Esophagus (tissue), 2 donors: ENCODE data around the gene SMAD7. TPM values are rescaled to one million over a fixed set of nuclear protein-coding genes. Genes with fewer than 3 reads are reported as not detected.

Source experiments
- H3K27ac ChIP-seq, 2 donors: one replicate each; pipeline ENCODE4 v1.5.1; 2013; ENCODE audit warnings: low read depth in 2 of 2, mild to moderate bottlenecking in 2 of 2, inconsistent platforms in 1 of 2, low read length in 1 of 2, moderate library complexity in 1 of 2
- H3K27me3 ChIP-seq, 2 donors: one replicate each; pipeline ENCODE4 v1.6.1; 2013; ENCODE audit warnings: low read length in 2 of 2, control low read depth in 1 of 2, mild to moderate bottlenecking in 1 of 2; ENCODE audit not compliant: insufficient read depth in 2 of 2, control insufficient read depth in 1 of 2
- H3K36me3 ChIP-seq, 2 donors: one replicate each; pipeline ENCODE4 v1.6.1; 2013; ENCODE audit warnings: low read length in 1 of 2; ENCODE audit not compliant: control insufficient read depth in 2 of 2, insufficient read depth in 2 of 2
- H3K4me1 ChIP-seq, 2 donors: one replicate each; pipeline ENCODE4 v1.6.1; 2013; ENCODE audit warnings: low read length in 1 of 2; ENCODE audit not compliant: control insufficient read depth in 2 of 2, insufficient read depth in 2 of 2
- H3K4me3 ChIP-seq, 2 donors: one replicate each; pipeline ENCODE4 v1.5.1; 2013; ENCODE audit warnings: low read length in 2 of 2, mild to moderate bottlenecking in 2 of 2, low read depth in 1 of 2, moderate library complexity in 1 of 2
- H3K9me3 ChIP-seq, 2 donors: one replicate each; pipeline ENCODE4 v1.6.1; 2013; ENCODE audit warnings: mild to moderate bottlenecking in 2 of 2, low read depth in 1 of 2, low read length in 1 of 2, moderate library complexity in 1 of 2; ENCODE audit not compliant: control insufficient read depth in 2 of 2, insufficient read depth in 1 of 2
- WGBS, 2 donors: extraction: QIAGEN DNeasy Blood & Tissue Kit; methylation state at CpG; one replicate each; pipeline ENCODE4 v1.1.7; 2013; 5-methylcytosine and 5-hydroxymethylcytosine counted together
- polyA plus RNA-seq, 2 donors: library from polyadenylated mRNA; stranded (reverse); fragments of 200-250 nt; gene quantifications; one replicate each; pipeline ENCODE4 v1.2.3, GENCODE V29; 2013
- donor health status: healthy with polysubstance abuse.
- donor health status: Bipolar disorder and iron deficiency.

Gene SMAD7
- polyA plus RNA-seq, 2 donors: 3.5 to 4.4 TPM

- Histone ChIP-seq H3K27me3 (no peaks in the 10 kb centered on the region), H3K4me1 (peaks cover 5 to 18% of the 10 kb centered on the region in 2 donors), H3K4me3 (no peak overlapping the region), H3K27ac (peak overlapping the region in 1 of 2 donors; percentile 27), H3K36me3 (no peaks in the 10 kb centered on the region), H3K9me3 (peaks cover 0 to 2% of the 10 kb centered on the region in 2 donors)
- 67 to 72% methylated on average over 25 of the region's 25 CpGs for WGBS, 2 donors
Observed at GRCh38 chr18:48893608-48894600, 56.9 kb downstream of the SMAD7 start.

- no peaks in the 10 kb centered on the region for H3K27me3 ChIP-seq
- peaks cover 5 to 18% of the 10 kb centered on the region in 2 donors for H3K4me1 ChIP-seq
- peaks cover 0 to 2% of the 10 kb centered on the region in 2 donors for H3K9me3 ChIP-seq
- no peak overlapping the region for H3K4me3 ChIP-seq
- no peaks in the 10 kb centered on the region for H3K36me3 ChIP-seq
- WGBS, 2 donors: 51 to 64% methylated on average over 14 of the region's 14 CpGs
- peak overlapping the region in 1 of 2 donors; percentile 29 for H3K27ac ChIP-seq
Observed at GRCh38 chr18:48893061-48893607, 57.6 kb downstream of the SMAD7 start.

- Histone ChIP-seq H3K9me3 (peaks cover 0 to 2% of the 10 kb centered on the region in 2 donors), H3K36me3 (no peaks in the 10 kb centered on the region), H3K4me1 (peaks cover 5 to 18% of the 10 kb centered on the region in 2 donors), H3K27ac (peak overlapping the region in 1 of 2 donors; percentile 29), H3K4me3 (no peak overlapping the region), H3K27me3 (no peaks in the 10 kb centered on the region)
- WGBS, 2 donors: 59 to 64% methylated on average over 22 of the region's 22 CpGs
Observed at GRCh38 chr18:48892146-48892855, 58.5 kb downstream of the SMAD7 start.

GRCh38 chr18:48891721-48892120 is 59.0 kb downstream of the SMAD7 start:
- Histone ChIP-seq H3K4me1 (peaks cover 5 to 18% of the 10 kb centered on the region in 2 donors), H3K27me3 (no peaks in the 10 kb centered on the region), H3K9me3 (peaks cover 0 to 2% of the 10 kb centered on the region in 2 donors), H3K4me3 (no peak overlapping the region), H3K27ac (no peak overlapping the region), H3K36me3 (no peaks in the 10 kb centered on the region)
- 88 to 91% methylated on average over 4 of the region's 4 CpGs for WGBS, 2 donors

GRCh38 chr18:48889981-48890762 is 60.6 kb downstream of the SMAD7 start:
- H3K27ac ChIP-seq: no peak overlapping the region
- WGBS, 2 donors: 96 to 97% methylated on average over 13 of the region's 13 CpGs
- H3K4me1 ChIP-seq: peaks cover 5 to 18% of the 10 kb centered on the region in 2 donors

GRCh38 chr18:48889115-48889941 is 61.4 kb downstream of the SMAD7 start:
- Histone ChIP-seq H3K36me3 (no peaks in the 10 kb centered on the region), H3K9me3 (peaks cover 0 to 2% of the 10 kb centered on the region in 2 donors), H3K27me3 (no peaks in the 10 kb centered on the region), H3K4me1 (peaks cover 5 to 18% of the 10 kb centered on the region in 2 donors), H3K27ac (no peak overlapping the region), H3K4me3 (no peak overlapping the region)
- 67 to 72% methylated on average over 18 of the region's 18 CpGs for WGBS, 2 donors

More at GRCh38 chr18:48889981-48890762, 60.6 kb downstream of the SMAD7 start:
- no peak overlapping the region for H3K4me3 ChIP-seq
- no peaks in the 10 kb centered on the region for H3K36me3 ChIP-seq
- peaks cover 0 to 2% of the 10 kb centered on the region in 2 donors for H3K9me3 ChIP-seq
- H3K27me3 ChIP-seq: no peaks in the 10 kb centered on the region

GRCh38 chr18:48888773-48889080 is 62.0 kb downstream of the SMAD7 start:
- 86 to 87% methylated on average over 5 of the region's 5 CpGs for WGBS, 2 donors
- H3K36me3 ChIP-seq: no peaks in the 10 kb centered on the region
- H3K27me3 ChIP-seq: no peaks in the 10 kb centered on the region
- no peak overlapping the region for H3K4me3 ChIP-seq
- H3K4me1 ChIP-seq: peaks cover 3 to 15% of the 10 kb centered on the region in 2 donors
- H3K9me3 ChIP-seq: peaks cover 0 to 2% of the 10 kb centered on the region in 2 donors
- H3K27ac ChIP-seq: no peak overlapping the region

- whole genome bisulfite sequencing, 2 donors: 86% methylated on average over 18 of the region's 18 CpGs
- H3K36me3 ChIP-seq: no peaks in the 10 kb centered on the region
- H3K9me3 ChIP-seq: peaks cover 0 to 2% of the 10 kb centered on the region in 2 donors
- no peak overlapping the region for H3K4me3 ChIP-seq
- H3K4me1 ChIP-seq: peaks cover 0 to 9% of the 10 kb centered on the region in 2 donors
- H3K27me3 ChIP-seq: no peaks in the 10 kb centered on the region
- H3K27ac ChIP-seq: no peak overlapping the region
Observed at GRCh38 chr18:48887905-48888772, 62.6 kb downstream of the SMAD7 start.
